Ascending aorta (tissue), 2 donors: Measurements from ENCODE around the gene PTGFR. TPM values are rescaled to one million over a fixed set of nuclear protein-coding genes. Genes with fewer than 3 reads are reported as not detected.

Experiments
- DNase-seq, 2 donors: peaks; one replicate each; pipeline ENCODE4 v3.0.0-alpha.2; 2019; ENCODE audit warnings: low spot score in 2 of 2
- H3K27ac ChIP-seq, 2 donors: fragments of 200-600 bp; sonication (generic); one replicate each; pipeline ENCODE4 v1.5.1; 2016 to 2017; ENCODE audit warnings: mild to moderate bottlenecking in 1 of 2
- H3K27me3 ChIP-seq: fragments of 200-600 bp; sonication (generic); one replicate; pipeline ENCODE4 v1.5.1; 2017
- H3K36me3 ChIP-seq, 2 donors: fragments of 200-600 bp; sonication (generic); one replicate each; pipeline ENCODE4 v1.5.1; 2016
- H3K4me1 ChIP-seq, 2 donors: fragments of 200-600 bp; sonication (generic); one replicate each; pipeline ENCODE4 v1.5.1; 2016 to 2017; ENCODE audit warnings: mild to moderate bottlenecking in 1 of 2
- H3K4me3 ChIP-seq, 2 donors: fragments of 200-600 bp; sonication (generic); one replicate each; pipeline ENCODE4 v1.5.1; 2016 to 2017; ENCODE audit warnings: mild to moderate bottlenecking in 1 of 2
- H3K9me3 ChIP-seq, 2 donors: fragments of 200-600 bp; sonication (generic); one replicate each; pipeline ENCODE4 v1.5.1; 2016
- CTCF ChIP-seq, 3 experiments: fragments of 200-600 bp in 2 of 3; fragments of 450-650 bp in 1 of 3; sonication (generic) in 2 of 3; IDR thresholded peaks; one replicate each; pipeline ENCODE4 v1.5.1; 2016 to 2019; ENCODE audit warnings: antibody characterized with exemption in 3 of 3, mild to moderate bottlenecking in 1 of 3, moderate library complexity in 1 of 3
- intact Hi-C: fragments of 100-400 bp; cut with DNase I; formaldehyde crosslinking; loops from one replicate; pipeline ENCODE4 v1.15.1; 2023
- total RNA-seq: library from RNA; depleted of rRNA; stranded (reverse); fragments of >200 nt; gene quantifications from one replicate; pipeline ENCODE4 v1.1.0, GENCODE V29; 2016

Gene PTGFR
- total RNA-seq, 1 donor from 2014 or later: 0.85 TPM

- Histone ChIP-seq H3K36me3 (no peaks in the 10 kb centered on the region), H3K4me3 (no peak overlapping the region), H3K27ac (no peak overlapping the region), H3K27me3 (no peaks in the 10 kb centered on the region), H3K9me3 (no peaks in the 10 kb centered on the region), H3K4me1 (no peaks in the 10 kb centered on the region)
- no peak for DNase-seq
- no peak for TF ChIP-seq CTCF (IDR thresholded peaks at IDR 0.05)
- intact Hi-C loops: no loop called here
Measured at GRCh38 chr1:78483903-78484302, 6.9 kb upstream of the PTGFR start.

DNA sequence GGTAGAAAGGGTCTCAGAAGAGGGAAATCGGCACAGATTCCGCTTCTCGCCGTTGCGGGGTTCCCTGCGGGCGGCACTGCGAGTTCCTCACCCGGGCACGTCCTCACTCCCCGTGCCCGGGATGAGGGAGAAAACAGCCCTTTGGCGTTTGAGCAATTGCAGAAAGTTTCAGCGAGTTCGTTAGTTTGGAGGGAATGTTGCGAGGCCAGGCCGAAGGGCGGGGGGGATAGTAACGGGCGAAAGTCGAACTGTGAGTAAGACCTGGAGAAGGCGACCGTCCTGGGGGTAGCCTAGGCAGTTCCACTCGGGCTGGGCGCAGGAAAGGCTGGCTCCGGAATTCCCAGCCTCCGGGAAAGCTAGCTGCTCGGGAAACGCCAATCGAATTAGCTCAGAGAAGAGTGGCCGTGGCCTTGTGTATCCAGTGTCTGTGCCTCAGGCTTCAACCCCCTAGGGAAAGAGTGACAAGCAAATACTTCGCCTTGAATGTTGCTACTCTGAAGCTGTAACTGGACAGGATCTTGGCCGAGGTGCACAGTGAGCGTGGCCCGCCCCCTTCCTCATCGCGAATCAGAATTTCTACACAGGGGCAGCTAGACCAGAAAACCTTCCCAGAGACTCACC, 787 bp downstream of the PTGFR start:
- H3K27ac ChIP-seq: peak overlapping the region; percentile 16 to 21
- intact Hi-C loops: no loop called here
- no peaks in the 10 kb centered on the region for H3K27me3 ChIP-seq
- no peak for DNase-seq
- no peaks in the 10 kb centered on the region for H3K9me3 ChIP-seq
- TF ChIP-seq CTCF (IDR thresholded peaks at IDR 0.05): no peak
- no peaks in the 10 kb centered on the region for H3K36me3 ChIP-seq
- H3K4me3 ChIP-seq: peak overlapping the region; percentile 37 to 62
- H3K4me1 ChIP-seq: no peaks in the 10 kb centered on the region

DNA sequence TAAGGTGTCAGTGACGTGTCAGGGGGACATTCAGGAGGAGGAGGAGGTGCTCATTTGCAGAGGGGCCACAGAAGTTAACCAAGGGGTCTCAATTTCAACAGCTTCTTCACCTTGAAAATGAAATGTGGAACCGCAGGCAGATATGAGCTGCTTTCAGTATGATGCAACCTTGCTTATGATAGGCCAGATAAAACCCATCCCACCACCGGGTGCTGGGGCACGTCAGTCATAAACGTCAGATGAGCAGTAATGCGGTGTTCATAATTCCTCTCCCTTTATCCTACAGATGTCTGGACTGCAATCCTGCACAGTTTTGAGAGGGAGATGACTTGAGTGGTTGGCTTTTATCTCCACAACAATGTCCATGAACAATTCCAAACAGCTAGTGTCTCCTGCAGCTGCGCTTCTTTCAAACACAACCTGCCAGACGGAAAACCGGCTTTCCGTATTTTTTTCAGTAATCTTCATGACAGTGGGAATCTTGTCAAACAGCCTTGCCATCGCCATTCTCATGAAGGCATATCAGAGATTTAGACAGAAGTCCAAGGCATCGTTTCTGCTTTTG, 1.7 kb downstream of the PTGFR start:
- Histone ChIP-seq H3K27me3 (no peaks in the 10 kb centered on the region), H3K4me3 (no peak overlapping the region), H3K9me3 (no peaks in the 10 kb centered on the region), H3K36me3 (no peaks in the 10 kb centered on the region), H3K27ac (no peak overlapping the region), H3K4me1 (no peaks in the 10 kb centered on the region)
- TF ChIP-seq CTCF (IDR thresholded peaks at IDR 0.05): no peak
- intact Hi-C loops: no loop called here
- no peak for DNase-seq

GRCh38 chr1:78493451-78493850, 2.7 kb downstream of the PTGFR start:
- intact Hi-C loops: no loop called here
- H3K4me1 ChIP-seq: no peaks in the 10 kb centered on the region
- H3K36me3 ChIP-seq: no peaks in the 10 kb centered on the region
- no peak for DNase-seq
- H3K27ac ChIP-seq: no peak overlapping the region
- no peaks in the 10 kb centered on the region for H3K27me3 ChIP-seq
- H3K9me3 ChIP-seq: no peaks in the 10 kb centered on the region
- TF ChIP-seq CTCF (IDR thresholded peaks at IDR 0.05): no peak
- no peak overlapping the region for H3K4me3 ChIP-seq

GRCh38 chr1:78497201-78497600, 6.4 kb downstream of the PTGFR start:
- Histone ChIP-seq H3K4me1 (no peaks in the 10 kb centered on the region), H3K4me3 (no peak overlapping the region), H3K27me3 (no peaks in the 10 kb centered on the region), H3K9me3 (no peaks in the 10 kb centered on the region), H3K36me3 (no peaks in the 10 kb centered on the region), H3K27ac (no peak overlapping the region)
- no peak for DNase-seq
- intact Hi-C loops: no loop called here
- no peak for TF ChIP-seq CTCF (IDR thresholded peaks at IDR 0.05)
